ENCODE results near the gene PDZD11.
"Not testable (repeated sequence)": the region's sequence is repeated elsewhere in the genome, so short reads cannot be mapped to it uniquely, and the experiment has no call there.

Gene PDZD11, protein sequence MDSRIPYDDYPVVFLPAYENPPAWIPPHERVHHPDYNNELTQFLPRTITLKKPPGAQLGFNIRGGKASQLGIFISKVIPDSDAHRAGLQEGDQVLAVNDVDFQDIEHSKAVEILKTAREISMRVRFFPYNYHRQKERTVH

DNA sequence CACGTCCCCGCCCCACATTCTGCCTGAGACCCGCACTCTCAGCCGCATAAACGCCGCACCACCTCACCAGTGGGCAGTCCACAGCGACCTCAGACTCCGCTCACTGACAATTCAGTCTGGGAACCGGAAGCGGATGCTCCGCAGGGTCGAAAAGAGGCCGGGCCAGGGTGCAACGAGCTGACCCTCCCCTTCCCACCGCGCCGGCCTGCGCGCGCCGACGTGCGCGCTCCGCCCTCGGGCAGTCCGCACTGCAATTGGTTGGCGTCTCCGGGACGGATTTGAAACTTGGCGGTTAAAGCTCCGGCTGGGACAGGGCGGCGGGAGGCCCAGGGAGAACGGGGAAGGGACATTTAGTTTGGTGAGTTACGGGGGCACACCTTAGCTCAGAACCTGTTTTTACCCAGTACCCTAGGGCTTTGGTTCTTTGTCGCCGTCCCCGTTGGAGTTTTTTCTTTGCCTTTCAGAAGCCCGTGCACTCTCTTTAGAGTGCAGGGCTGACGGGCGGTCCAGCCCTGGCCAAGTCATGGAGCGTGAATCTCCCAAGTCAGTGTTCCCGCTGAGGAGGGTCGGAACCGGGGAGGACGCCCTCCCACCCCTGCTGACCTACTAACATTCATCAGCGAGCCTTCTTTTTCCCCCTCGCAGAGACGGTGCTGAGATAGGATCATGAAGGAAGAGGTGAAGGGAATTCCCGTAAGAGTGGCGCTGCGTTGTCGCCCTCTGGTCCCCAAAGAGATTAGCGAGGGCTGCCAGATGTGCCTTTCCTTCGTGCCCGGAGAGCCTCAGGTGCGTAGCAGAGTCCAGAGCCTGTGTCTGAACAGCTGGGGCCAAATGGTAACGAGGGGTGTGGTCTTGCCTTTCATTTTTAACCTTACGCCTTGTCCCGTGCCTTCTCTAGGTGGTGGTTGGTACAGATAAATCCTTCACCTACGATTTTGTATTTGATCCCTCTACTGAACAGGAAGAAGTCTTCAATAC, at the start of gene PDZD11, which contains the start of gene KIF4A:
Gene PDZD11 (minus strand): TSS at position 135 of the 978 bp plus-strand sequence. CDS start 586 bp downstream, outside the sequence.
Gene KIF4A (plus strand): TSS at position 312 of the 978 bp plus-strand sequence. CDS start 355 bp downstream, at position 667.
- peak; percentile 10 for DNase-seq

DNA sequence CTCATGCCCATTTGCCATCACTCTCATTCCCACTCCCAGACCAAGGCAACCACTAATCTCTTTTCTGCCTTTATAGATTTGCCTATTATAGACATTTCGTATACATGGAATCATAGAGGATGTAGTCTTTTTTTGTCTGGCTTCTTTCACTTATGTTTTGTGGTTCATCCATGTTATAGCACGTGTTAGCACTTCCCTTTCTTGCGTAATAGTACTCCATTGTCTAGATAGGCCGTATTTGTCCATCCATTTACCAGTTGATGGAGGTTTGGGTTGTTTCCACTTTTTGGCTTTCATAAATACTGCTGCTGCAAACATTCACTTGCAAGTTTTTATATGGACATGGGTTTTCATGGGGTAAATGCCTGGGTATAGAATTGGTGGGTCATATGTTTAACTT, 48.6 kb upstream of the PDZD11 start:
- DNase-seq = no peak

- no peak for DNase-seq
These were observed 47.0 kb upstream of the PDZD11 start for GRCh38 chrX:70336767-70337166.

GRCh38 chrX:70332600-70332999, 42.9 kb upstream of the PDZD11 start:
- DNase-seq = no peak

DNA sequence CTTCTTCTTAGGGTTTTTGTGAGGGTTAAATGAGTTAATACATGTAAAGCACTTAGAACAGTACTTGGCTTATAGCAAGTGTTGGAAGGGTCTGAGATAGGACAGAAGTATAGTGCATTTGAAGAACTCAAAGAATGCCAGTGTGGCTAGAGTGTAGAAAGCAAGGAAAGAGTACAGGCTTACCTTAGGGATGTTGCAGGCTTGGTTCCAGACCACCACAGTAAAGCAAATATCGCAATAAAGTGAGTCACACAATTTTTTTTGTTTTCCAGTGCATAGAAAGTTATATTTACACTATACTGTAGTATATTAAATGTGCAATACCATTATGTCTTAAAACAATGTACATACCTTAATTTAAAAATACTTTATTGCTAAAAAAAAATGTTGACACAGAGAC, 41.4 kb upstream of the PDZD11 start:
- DNase-seq = no peak

- no peak for DNase-seq
These were observed 34.6 kb upstream of the PDZD11 start for GRCh38 chrX:70324326-70324725.

DNA sequence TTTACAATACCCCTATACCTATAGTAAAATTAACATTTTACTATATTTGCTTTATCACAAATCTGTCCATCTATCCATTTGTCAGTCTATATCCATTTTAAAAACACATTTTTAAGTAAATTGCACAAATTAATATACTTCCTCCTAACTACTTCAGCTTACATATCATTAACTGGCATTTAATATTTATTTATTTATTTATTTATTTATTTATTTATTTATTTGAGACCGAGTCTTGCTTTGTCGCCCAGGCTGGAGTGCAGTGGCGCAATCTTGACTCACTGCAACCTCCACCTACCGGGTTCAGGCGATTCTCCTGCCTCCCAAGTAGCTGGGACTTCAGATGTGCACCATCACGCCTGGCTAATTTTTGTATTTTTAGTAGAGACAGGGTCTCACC, 33.9 kb upstream of the PDZD11 start:
- not testable (repeated sequence) for DNase-seq

DNA sequence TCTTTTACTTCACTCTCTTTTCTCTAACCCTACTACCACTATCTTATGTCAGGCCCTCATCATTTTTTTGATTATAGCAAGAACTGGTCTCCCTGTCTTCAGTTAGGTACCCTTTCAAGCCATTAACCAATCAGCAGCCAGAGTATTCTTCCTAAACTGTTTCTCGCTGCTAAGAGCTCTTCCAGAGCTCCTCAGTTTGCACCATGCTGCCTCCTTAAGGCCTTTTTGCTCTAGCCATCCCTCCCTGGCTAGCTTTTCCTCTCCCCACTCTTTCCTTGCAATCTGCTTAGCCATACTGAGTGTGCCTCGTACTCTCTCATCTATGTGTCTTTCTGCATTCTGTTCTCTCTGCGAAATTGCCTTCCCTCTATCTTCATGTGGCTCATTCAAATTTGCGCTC, 33.1 kb upstream of the PDZD11 start:
- no peak for DNase-seq

DNA sequence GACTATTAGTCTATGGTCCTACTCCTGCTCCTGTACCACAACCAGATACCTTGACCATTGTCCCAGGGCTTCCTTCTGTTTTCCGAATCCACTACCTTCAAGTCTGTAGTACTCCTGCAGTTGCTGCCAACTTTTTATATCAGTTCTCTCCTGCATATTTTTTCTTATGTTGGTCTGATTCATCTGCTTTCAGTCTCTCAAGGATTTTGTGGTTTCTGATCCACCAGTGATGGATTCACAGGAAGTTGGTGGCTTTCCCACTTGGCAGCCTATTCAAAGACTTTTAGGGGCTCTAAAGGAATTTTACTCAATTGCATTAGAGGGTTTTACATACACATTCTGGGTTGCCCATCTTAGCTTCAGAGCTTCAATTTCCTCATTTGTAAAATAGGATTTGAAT, 23.8 kb upstream of the PDZD11 start:
- no peak for DNase-seq

DNA sequence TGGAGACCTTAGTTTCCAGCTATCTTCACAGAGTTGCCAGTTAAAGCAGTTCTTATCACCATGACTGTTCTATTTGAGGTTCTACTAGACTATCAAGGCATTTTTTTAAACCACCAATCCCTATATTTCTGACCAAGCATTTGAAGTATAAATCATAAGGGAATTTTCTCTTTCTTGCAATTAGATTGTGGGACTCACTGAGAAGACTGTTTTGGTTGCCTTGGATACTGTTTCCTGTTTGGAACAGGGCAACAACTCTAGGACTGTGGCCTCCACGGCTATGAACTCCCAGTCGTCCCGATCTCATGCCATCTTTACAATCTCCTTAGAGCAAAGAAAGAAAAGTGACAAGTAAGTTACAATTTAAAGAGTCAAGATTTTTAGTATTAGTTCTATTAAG, 12.0 kb upstream of the PDZD11 start:
- no peak for DNase-seq

GRCh38 chrX:70293621-70294020, 3.9 kb upstream of the PDZD11 start:
- DNase-seq = no peak

DNA sequence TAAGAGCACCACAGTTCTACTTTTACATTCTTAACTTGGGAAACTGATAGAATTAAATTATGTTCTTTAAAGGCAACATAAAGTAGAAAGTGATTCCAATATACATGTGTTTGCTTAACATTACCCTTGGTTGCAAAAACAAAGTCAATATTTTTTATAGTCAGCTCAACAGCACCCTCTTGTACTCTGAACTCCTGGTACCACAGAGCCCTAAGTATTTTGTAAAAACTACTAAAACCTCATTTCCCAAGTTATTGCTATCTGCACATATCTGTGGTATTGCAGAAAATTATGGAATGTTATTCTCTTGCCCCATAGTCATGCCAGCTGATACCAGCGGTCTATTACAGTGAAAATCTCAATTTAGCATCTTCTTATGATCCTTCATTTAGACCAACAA, 3.1 kb upstream of the PDZD11 start:
- DNase-seq = no peak

DNA sequence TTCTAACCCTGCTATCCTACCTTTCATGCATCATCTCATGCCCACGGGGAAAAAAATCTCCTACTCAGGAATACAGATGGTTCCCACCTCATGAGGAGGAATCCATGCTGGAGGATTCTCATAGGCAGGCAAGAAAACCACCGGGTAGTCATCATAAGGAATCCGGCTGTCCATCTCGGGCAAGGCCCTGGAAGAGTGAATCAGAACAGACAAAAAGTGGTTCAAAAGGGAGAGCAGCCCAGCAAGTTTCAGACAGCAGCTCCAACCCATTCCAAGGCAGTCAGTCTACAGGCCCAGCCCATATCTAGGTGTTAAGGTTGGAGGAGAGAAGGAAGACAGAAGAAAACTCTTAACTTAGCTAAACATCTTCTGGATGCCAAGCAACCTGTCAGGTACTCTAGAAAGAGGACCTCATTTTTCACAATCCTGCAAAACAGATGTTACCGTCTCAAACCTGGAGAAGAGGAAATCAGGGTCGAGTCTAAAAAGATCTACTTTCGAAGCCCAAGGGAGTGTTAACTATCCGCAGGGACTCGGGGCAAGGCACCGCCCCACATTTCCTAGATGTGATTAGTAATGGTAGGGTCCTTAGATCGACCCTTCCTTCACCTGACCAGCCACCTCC, 447 bp downstream of the PDZD11 start:
- no peak for DNase-seq

DNA sequence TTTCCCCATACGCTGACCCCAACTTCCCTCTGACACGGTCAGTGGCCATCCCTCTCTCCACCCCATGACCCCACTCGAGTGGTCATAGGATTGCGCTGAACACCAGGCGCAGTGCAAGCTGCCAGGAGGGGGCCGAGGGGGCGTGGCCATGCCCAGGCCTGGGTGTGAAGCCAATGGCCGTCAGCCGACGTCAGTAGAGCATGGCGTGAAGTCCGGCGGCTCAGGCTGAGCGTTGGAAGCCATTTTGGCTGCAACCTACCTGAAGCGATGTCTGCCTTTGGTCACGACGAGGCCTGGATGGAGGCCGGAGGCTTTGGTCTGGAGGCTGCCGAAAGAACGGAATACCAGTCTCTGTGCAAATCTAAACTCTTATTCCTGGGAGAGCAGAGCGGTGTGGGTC, 7.8 kb downstream of the PDZD11 start, which contains the start of gene RAB41:
Gene RAB41 (plus strand): TSS at position 222 of the 400 bp plus-strand sequence. CDS start 46 bp downstream, at position 268.
- DNase-seq = no peak

GRCh38 chrX:70280573-70280972, 9.2 kb downstream of the PDZD11 start:
- DNase-seq = no peak

GRCh38 chrX:70279081-70279480, 10.6 kb downstream of the PDZD11 start:
- no peak for DNase-seq

GRCh38 chrX:70274029-70274428, 15.7 kb downstream of the PDZD11 start:
- not testable (repeated sequence) for DNase-seq

DNA sequence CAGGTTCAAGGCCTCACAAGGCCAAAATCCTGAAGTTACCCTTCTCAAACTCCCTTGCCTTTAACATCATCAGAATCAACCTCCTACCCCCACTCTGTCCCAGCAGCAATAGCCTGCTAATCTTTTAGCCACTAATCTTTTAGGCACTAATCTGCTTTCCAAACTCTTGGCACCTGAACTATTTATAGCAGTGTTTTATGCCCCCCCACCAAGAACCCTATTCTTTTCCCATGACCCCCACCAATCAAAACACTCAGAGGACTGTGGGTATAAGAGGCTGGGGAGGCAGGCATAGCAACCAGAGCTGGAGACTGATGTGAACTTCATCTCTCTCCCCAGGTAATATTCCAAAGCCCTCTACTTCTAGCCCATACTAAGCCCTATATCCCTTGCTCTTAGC, 21.7 kb downstream of the PDZD11 start, which contains the start of gene ARR3:
Gene ARR3 (plus strand): TSS at position 301 of the 400 bp plus-strand sequence. CDS start 1,052 bp downstream, outside the sequence.
- DNase-seq = no peak

DNA sequence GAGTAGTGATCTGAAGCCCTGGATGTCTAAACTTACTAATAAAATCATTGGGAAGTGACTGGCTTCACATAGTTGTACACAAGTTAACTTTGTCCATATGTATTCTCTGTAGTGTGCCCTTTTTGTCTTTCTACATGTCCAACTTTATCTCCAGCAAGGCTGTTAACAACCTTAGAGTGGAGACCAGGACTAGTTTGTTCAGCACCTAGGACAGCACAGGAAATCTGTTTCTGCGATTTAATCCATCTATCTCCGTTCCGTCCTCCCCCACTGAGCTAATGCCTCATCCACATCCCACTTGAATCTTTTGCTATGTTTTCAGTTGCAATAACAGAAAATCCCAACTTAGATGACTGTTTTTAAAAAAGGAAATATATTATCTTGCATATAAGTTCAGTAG, 24.9 kb downstream of the PDZD11 start:
- DNase-seq = no peak

DNA sequence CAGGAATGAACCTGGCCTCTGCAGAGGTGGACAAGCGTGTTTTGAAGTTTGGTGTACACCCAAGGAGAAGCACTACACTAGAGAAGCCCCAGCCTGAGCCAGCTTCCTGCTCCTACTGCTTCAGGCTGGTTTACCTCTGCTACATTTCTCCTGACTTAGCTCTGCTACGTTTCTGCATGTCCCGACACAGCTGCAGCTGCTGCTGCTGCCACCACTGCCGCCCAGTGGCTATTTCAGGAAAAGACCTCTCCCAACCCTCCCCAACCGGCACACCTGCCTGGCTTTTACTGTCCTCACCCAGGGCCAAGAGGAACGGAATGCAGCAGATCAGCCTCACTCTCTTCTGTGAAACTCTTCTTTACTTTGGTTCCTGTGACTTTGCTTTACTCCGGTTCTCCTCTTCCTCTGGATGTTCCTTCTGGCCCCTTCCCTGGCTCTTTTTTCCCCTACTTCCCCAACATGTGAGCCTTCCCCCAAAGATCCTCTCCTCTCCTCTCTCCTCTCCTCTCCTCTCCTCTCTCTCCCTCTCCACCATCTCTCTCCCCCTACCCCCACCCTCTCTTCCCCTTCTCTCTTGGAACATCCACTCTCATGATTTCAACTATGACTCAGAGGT, 26.7 kb downstream of the PDZD11 start:
- DNase-seq = peak; percentile 23

DNA sequence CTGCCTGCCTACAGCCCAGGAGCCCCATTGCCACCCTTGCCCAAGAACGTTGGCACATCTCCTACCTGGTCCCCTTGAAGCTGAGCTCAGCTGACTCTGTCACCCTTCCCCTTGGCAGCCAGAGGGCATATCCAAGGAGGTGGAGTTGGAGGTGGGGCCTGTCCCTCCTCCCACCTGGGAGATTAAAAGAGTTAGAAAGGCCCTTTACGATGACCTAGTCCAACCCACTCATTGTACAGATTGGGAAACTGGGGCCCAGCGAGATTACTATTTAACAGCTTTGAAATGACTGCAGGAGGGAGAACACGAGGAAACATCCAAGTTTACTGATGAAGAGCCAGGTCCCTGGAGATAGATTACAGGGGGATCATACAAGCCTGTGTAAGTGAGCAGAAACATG, 29.6 kb downstream of the PDZD11 start, which contains the start of gene P2RY4:
Gene P2RY4 (minus strand): TSS at position 101 of the 400 bp plus-strand sequence. CDS start 580 bp downstream, outside the sequence.
- DNase-seq = no peak

GRCh38 chrX:70257423-70258288, 32.1 kb downstream of the PDZD11 start:
- no peak for DNase-seq
